GM21619 (cell line): Measurements from ENCODE around the gene GPSM3.
"Not testable (repeated sequence)": the region's sequence is repeated elsewhere in the genome, so short reads cannot be mapped to it uniquely, and the experiment has no call there.

ENCODE experiments used
- ATAC-seq: cut with Tn5 transposase; IDR thresholded peaks from one replicate; pipeline ENCODE4 v1.9.1; 2021; ENCODE audit not compliant: unreplicated experiment

Gene GPSM3

DNA sequence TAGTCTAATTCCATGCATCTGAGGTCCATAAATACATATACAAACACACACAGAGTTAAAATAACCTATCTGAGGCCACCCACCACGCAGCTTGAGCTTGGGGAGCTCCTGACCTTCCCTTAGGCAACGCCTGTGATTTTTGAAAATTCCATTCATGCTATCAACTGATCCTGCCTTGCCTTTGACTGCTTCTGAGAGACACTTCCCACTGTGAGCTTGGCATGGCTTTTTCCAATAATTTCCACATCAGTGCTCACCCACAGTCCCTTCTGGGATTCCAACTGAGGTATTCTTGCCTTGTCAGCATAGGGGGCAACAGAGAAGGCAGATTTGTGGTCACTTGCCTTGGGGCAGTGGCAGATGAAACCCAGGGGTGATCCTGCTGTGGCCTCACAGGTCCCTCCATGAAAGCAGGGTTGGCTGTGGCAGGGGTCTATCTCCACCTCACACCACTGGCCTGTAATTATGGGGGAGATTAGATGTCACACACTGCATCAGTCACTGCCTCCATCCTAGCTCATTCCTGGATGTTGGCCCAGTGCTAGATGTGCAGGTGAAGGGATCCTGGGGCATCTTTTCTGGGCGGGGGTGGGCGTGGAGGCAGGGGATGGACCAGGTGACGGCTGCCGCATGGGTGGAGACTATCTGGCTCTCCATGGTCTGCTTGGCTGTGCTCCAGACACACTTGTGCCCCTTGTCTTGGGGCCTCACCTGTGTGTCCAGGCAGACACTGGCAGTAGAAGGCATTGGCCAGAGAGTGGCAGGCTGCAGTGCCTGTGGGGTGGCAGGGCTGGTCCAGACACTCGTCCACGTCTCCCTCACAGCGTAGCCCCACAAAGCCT lies 11.2 kb upstream of the GPSM3 start:
- no peak for ATAC-seq

DNA sequence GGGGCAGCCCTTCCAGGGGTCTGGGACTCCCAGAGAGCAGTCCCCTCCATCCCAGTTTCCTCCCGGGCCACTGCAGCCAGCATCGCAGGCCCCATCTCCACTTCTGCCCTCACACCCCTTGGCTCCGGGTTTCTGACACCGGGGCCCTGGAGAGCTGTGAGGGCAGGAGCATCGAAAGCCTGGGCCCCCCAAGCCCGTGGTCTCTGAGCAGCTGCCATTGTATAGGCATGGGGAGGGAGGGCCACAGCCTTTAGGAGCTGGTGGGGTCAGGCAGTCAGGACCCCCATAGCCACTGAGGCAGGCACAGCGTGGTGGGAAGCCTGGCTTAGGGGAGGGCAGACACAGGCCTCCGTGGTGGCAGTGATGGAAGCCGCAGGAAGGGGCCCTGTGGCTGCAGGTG lies 9.7 kb upstream of the GPSM3 start:
- no peak for ATAC-seq

DNA sequence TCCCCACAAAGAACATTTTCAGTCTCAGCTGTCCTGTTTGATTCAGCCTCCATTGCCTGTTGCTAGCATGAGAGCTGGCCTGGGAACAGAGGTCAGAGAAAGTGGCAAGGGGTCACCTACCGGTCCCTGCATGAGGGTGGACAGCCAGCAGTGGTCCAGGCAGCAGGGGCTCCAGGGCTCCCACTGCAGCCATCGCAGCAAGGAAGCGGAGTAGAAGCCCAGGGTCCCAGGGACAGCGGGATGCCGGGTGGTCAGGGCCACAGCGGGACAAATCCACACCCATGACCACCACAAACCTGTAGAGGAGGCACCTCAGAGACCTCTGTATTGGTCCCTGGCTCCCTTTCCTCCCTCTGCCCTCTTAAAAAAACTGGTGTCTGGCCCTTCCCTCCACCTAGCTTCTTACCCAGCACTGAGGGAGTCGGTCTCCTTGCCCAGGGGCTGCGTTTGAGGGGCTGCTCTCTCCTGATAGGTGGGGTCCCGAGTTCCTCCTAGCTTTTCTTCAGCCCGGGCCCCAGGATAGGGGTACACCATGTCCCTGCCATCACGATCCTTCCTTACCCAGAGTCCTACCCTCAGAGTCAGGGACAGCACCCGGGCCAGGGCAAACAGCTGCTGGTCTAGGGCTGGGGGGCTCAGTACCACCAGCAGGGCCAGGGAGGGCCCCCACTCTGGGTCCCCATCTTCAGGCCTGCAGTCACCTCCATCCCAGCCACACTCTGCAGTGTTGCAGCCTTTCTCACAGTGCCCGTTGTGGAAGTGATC lies 8.4 kb upstream of the GPSM3 start:
- ATAC-seq, result no peak

GRCh38 chr6:32198866-32199265 lies 6.4 kb upstream of the GPSM3 start:
- no peak for ATAC-seq

GRCh38 chr6:32198345-32198696 lies 5.9 kb upstream of the GPSM3 start:
- no peak for ATAC-seq

DNA sequence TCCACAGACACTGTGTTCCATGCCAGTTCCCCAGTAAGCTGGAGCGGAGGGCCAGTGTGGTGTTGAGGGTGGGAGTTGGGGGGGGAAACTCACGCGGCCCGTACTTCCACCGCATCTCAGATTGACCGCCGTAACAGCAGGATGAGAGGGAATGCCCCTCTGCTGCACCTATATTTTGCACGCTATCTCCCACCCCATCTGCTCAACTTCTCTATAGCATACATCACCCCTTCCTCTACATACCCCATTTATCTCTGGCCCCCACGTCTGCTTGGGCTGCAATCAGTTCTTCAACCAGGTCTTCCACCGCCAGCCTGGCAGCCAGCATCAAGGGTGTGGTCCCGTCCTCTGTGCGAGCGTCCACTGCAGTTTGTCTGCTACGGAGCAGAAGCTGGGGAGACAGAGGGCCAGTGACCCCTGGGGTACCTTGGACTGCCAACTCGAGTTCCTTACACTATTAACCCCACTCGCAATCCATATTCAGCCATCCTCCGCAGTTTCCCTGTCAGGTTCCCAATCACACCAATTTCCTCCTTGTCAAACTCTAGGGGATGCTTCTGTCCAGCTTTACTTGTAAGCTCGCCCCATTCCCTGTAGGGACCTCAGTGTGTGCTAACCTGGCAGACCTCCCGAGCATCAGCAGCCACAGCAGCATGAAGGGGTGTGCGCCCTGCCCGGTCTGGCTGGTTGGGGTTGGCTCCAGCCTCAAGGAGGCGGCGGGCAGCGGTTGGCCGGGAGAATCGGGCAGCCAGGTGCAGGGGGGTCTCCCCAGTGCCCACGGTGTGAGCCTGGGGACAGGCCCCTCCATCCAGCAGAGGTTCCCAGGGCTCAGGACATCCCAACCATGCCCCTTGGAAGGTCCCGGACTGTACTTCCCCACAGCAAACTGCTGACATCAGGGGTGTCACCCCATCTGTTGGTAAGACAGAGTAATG lies 4.5 kb upstream of the GPSM3 start:
- no peak for ATAC-seq

DNA sequence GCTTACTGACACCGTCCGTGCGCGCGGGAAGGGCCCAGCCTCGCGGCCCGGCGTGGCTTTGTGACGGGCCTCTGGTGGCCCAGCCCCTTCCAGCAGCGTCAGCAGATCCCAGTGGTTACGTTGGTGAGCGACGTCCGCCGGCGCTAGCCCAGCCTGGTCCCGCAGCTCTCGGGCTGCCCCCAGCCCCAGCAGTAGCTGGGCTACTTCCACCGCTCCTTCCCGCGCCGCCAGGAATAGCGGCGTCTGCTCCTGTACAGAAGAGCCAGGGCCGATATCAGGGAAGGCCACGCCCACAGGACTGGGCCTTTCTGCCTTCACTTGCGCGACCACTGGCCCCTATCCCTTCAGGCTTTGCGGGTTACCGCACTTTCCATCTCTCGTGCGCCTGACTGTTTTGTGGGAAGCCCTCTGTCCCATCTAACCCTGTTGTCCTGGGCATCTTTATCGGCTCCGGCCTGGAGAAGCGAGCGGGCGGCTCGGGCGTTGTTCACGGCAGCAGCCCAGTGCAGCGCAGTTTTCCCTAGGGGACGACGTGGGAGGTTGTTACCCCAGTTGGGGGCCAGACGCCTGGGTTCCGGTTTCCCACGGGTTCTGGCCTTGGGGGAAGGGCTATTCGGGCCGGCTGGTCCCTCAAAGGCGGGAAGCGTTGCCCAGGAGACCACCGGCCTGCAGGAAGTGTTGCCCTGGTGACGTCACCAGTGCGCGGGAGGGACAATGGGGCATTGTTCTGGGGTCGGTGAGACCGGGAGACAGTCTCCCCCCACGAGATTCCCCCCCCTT lies 3.6 kb upstream of the GPSM3 start:
- ATAC-seq, result peak; percentile 67

DNA sequence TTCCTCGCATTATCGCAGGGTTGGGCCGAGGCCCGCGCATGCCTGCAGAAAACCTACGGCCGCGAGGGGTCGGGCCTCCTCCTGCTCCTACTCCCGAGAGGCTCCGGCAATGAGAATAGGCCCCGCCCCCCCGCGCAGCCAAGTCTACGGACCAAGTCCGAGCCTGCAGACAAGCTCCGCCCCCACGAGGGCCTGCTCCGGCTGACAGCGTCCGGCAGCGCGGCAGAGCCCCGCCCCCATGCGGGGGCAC lies 3.1 kb upstream of the GPSM3 start:
- peak; percentile 65 for ATAC-seq

DNA sequence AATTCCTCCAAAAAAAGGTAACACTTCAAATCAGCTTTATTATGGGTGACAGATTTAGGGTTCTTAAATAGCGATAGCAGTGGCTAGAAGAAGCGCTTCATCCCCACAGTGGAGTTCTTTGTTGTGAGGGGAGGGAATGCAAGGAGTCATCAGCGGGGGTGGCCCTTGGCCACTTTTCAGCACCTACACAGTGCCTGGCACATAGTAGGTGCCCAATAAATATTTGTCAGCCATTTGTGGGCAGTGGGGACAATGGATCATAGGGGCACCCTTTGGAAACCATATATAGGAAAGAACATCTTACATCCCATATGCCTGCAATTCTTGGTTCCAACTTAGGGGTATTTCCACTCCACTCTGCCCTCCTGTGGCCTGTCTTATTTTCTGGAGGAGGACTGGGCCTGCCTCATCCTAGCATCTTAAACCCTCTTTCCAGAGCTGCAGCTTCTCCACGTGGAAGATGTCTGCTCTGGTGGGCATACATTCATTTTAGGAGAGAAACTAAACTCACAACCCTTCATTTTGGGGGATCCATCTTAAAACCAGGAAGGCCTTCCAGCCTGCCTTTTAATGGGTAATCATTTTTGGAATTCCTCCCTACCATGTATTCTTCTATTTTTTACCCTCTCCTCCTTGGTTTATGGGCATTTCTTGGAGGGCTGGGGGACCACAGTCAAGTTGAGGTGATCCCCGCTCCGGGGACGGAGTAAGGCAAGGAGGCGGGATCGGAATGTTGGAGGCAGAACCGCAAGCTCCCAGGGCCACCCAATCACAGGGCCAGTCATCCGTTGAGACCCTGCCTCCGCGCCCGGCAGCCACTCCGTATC lies 2.6 kb upstream of the GPSM3 start:
- no peak for ATAC-seq

GRCh38 chr6:32194388-32194787 lies 1.9 kb upstream of the GPSM3 start:
- ATAC-seq, result no peak

DNA sequence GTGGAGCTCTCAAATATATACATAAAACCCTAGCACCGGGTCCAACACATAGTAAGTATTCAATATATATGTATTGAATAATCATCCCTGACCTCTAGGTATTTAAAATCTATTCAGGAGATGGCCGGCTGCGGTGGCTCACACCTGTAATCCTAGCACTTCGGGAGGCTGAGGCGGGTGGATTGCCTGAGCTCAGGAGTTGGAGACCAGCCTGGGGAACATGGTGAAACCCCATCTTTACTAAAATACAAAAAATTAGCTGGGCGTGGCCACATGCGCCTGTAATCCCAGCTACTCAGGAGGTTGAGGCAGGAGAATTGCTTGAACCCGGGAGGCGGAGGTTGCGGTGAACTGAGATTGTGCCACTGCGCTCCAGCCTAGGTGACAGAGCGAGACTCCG lies 653 bp upstream of the GPSM3 start:
- ATAC-seq, result not testable (repeated sequence)

GRCh38 chr6:32191696-32192607 lies 491 bp downstream of the GPSM3 start:
- ATAC-seq, result no peak

DNA sequence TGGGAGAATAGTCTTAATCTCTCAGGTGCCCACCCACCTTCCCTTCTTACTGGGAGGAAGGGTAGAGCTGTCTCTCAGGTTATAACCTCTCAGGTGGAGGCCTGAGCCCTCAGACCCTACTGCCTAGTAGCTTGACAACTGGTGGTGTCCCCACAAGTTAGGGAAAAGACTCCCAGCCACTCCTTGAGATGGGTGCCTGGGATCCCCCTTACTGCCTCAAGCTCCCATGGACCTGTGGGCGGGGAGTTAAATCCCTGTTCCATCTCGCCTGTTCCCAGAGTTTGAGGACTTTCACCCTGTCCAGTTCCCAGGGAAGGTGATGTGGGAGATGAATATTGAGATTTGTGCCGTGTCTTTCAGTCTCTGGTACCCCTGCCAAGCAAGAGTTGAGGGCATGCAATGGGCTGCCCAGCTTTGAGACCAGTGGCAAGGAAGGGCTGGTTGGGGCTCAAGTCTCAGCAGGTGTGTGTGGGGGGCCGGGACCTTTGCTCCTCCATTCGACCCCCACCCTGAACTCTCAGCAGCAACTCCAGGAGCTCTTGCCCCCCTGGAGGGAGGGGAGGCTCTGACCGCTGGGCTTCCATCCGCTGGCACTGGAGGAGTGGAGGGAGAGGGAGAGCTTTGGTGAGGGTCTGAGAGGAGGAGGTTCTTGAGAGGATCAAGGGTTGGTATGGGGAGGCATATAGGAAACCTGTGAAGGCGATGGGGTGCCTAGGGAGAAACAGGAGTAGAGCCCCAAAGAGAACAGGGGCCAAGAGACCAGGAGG lies 1.3 kb downstream of the GPSM3 start:
- ATAC-seq, result no peak

- peak; percentile 47 for ATAC-seq
These were observed 2.2 kb downstream of the GPSM3 start, which contains the start of gene PBX2 for GRCh38 chr6:32190054-32190851. Gene PBX2 (minus strand): TSS chr6:32190202. CDS start chr6:32189915, 287 bp downstream.

DNA sequence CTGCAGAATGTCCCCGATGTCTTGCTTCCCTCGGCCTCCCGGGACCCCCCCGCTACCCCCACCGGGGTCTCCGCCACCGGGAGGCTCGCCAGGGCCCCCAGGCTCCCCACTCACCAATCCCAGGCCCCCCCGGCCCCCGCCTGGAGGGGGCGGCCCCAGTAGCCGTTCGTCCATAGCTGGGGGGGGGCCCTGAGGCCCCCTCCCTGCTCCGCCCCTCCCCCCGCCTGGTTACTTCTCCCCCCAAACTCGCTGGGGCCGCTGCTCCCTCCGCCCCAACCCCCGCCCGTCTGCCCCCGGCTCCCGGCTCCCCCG lies 2.7 kb downstream of the GPSM3 start:
- no peak for ATAC-seq

GRCh38 chr6:32189069-32189741 lies 3.2 kb downstream of the GPSM3 start:
- no peak for ATAC-seq
